ENCODE data around the gene TM9SF1.
A peak's percentile ranks its signal among the peaks of the same experiment; 100 is the strongest.

The TM9SF1 gene

DNA sequence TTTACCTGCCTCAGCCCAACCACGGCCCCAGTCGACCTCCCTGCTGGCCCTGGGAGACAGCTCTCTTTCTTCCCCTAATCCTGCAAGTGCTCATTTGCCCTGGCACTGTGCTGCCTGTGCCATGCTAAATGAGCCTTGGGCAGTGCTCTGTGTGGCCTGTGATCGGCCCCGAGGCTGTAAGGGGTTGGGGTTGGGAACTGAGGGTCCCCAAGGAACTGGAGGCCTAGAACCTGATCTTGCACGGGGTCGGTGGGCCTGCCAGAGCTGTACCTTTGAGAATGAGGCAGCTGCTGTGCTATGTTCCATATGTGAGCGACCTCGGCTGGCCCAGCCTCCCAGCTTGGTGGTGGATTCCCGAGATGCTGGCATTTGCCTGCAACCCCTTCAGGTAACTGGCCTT is 45.2 kb downstream of the TM9SF1 start:
- no peak for DNase-seq

GRCh38 chr14:24149302-24149969 is 45.8 kb downstream of the TM9SF1 start:
- no peak for DNase-seq

DNA sequence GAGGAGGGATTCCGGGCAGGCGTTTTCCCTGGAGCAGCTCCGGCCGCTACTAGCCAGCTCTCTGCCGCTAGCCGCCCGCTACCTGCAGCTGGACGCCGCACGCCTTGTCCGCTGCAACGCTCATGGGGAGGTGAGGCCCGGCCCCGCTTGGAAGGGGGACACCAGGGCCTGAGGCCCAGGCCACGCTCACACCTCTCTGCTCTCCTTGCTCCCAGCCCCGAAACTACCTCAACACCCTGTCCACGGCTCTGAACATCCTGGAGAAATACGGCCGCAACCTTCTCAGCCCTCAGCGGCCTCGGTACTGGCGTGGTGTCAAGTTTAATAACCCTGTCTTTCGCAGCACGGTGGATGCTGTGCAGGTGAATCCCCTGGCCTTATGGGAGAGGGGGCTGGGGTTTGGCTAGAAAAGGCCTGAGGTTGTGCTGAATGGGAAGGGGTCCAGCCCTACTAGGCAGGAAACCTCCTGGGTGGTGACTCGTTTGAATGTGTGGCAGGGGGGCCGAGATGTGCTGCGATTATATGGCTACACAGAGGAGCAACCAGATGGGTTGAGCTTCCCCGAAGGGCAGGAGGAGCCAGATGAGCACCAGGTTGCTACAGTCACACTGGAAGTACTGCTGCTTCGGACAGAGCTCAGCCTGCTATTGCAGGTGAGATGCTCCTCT is 47.3 kb downstream of the TM9SF1 start:
- DNase-seq: no peak

GRCh38 chr14:24146978-24147760 is 48.1 kb downstream of the TM9SF1 start, which contains the start of gene RNF31:
Gene RNF31, plus strand, starts transcription at chr14:24147498. Its CDS starts 201 bp downstream, at chr14:24147699.
- DNase-seq: peak; percentile 97

- DNase-seq: peak; percentile 92
These were observed 48.7 kb downstream of the TM9SF1 start, which contains the start of gene PSME2 for GRCh38 chr14:24146453-24146977. Gene PSME2, minus strand, starts transcription at chr14:24146610. Its CDS starts 29 bp downstream, at chr14:24146581.

DNA sequence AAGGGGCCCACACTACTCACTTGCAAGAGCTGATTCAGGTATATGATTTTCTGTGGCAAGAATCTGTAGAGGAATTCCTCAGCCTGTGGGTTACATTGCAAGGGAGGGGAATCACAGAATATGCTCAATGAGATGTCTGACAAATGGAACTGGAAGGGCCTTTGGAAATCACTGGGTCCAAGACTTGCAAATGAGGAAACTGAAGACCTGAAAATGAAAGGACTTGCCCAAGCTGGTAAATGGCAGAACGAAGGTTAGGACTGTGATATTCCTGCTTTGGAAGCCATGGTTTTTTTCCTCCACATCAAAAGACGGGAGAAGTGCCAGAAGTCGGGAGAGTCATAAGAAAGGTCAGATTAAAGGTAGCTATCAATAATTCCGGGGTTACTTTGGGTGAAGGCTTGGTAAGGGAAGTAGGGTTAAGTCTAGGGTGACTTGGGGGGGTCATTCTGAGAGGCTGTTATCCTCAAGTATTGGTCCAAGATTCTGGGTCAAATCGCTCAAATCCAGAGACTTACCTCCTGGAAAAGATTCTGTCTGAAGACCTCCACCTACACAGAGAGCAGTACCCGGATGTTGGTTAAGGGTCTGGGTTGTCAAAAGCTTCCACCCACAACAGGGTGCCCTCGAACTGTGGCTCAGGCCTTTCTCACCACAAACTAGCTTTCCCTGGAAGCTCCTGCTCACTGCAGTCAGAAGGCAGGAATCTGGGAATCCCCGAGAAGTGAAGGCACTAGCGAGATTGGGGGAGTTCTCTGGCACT is 49.4 kb downstream of the TM9SF1 start:
- no peak for DNase-seq

DNA sequence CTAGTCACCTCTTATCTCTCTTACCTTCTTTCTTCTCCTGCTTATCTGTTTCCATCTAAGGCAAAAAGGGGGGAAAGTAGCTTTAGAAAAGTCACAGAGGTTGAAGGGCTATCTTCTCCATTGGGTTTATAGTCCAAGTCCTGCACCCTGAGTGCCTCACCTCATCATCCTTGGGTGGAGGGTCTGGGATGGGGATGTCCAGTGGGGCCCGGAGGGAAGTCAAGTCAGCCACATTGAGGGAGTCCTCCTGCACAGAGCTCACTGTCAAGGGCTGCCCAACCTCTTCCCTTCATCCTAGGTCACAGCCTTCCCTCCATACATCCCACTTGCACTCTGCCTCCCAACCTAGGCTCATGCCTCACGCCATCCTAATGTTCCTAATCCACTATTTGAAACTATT is 50.0 kb downstream of the TM9SF1 start:
- no peak for DNase-seq

- no peak for DNase-seq
These were observed 50.8 kb downstream of the TM9SF1 start for GRCh38 chr14:24144451-24144850.

DNA sequence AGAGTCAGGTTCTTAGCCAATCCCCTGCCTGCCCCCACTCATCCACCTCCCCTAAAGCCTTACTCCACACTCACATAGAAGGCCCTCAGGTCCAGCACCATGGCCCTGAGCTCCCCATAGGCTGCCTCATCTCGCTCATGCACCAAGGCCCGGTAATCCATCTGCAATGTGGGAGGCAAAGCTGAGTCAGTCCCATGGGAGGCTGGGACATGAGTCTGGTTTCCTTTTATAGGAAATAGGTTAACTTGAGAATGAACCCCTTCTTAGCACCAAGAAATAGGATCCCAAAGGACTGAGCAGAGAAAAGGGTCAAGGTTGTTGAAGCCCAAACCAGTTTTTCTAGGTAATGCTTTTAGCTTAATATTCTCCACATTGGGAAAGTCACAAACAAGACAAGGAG is 51.7 kb downstream of the TM9SF1 start:
- no peak for DNase-seq

GRCh38 chr14:24141097-24141880 is 54.0 kb downstream of the TM9SF1 start, which contains the start of gene EMC9:
Gene EMC9, minus strand, starts transcription at chr14:24141591. Its CDS starts 287 bp downstream, at chr14:24141304.
- DNase-seq: peak; percentile 99

DNA sequence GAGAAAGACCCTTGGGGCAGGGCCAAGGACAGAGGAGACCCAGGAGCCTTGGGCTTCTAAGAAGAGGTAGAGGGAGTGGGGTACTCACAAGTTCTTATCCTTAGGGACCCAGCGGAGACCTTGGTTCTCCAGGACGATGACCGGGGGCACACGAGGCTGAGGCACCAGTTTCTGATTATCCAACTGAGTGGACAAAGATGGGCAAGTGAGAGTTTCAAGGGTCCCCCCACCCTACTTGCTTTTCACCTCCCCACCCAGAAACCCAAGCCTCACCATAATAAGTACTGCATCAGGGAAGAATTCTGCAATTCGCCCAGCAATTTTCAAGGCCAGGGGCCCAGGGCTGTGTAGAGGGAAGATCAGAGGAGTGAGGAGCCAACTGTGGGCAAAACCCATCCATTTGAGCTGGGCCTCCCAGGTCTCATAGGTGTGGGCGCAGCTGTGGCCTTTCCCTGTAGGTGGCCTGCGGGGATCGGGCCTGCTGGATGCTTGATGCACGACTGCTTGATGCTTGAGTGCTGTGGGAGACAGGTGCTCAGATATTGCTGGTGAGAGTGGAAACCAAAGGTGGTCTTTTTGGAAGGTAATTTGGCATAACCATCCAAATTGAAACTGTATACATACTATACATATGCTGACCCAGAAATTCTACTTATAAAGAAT is 55.8 kb downstream of the TM9SF1 start:
- no peak for DNase-seq
